Activated naive CD8-positive, alpha-beta T cell treated with anti-CD3 and anti-CD28 coated beads, Interleukin-2, amount 10 ng/mL, durations not matched to agents 7 days and 5 days (primary cell): ENCODE data around the gene ENOPH1. TPM values are rescaled to one million over a fixed set of nuclear protein-coding genes. Genes with fewer than 3 reads are reported as not detected.
"Not testable (repeated sequence)": the region's sequence is repeated elsewhere in the genome, so short reads cannot be mapped to it uniquely, and the experiment has no call there.

Source experiments
- ATAC-seq: fragments of 150-1000 bp; cut with Tn5 transposase; one replicate; pipeline ENCODE4 v1.10.0; 2021; ENCODE audit warnings: low read depth, moderate library complexity
- POLR2A ChIA-PET: fragments of 350-600 bp; sonication (Branson Sonifier 250); formaldehyde crosslinking; loops from one replicate; lab custom pipeline; 2021; ENCODE audit warnings: antibody characterized with exemption; lab: Charles Lee
- DNase-seq: peaks from one replicate; pipeline ENCODE4 v3.0.0; 2021
- H3K27ac Mint-ChIP-seq: one replicate; pipeline ENCODE4 v1.8.0; 2022; ENCODE audit warnings: mild to moderate bottlenecking, mixed read lengths
- H3K27me3 Mint-ChIP-seq: one replicate; pipeline ENCODE4 v1.8.0; 2022; ENCODE audit warnings: mild to moderate bottlenecking, moderate library complexity, mixed read lengths
- H3K36me3 Mint-ChIP-seq: one replicate; pipeline ENCODE4 v1.8.0; 2021; ENCODE audit warnings: mild to moderate bottlenecking, mixed read lengths
- H3K4me1 Mint-ChIP-seq: one replicate; pipeline ENCODE4 v1.8.0; 2021; ENCODE audit warnings: mixed read lengths
- H3K4me3 Mint-ChIP-seq: one replicate; pipeline ENCODE4 v1.8.0; 2022; ENCODE audit warnings: mild to moderate bottlenecking, moderate library complexity, mixed read lengths
- H3K9me3 Mint-ChIP-seq: one replicate; pipeline ENCODE4 v1.8.0; 2021; ENCODE audit warnings: mixed read lengths
- total RNA-seq, 2 experiments: library from RNA; stranded (reverse); gene quantifications; one replicate each; pipeline ENCODE4 v1.2.3, GENCODE V29; 2021

Gene ENOPH1
- total RNA-seq, result 10 to 100 TPM; 36.3 to 37.6 TPM

DNA sequence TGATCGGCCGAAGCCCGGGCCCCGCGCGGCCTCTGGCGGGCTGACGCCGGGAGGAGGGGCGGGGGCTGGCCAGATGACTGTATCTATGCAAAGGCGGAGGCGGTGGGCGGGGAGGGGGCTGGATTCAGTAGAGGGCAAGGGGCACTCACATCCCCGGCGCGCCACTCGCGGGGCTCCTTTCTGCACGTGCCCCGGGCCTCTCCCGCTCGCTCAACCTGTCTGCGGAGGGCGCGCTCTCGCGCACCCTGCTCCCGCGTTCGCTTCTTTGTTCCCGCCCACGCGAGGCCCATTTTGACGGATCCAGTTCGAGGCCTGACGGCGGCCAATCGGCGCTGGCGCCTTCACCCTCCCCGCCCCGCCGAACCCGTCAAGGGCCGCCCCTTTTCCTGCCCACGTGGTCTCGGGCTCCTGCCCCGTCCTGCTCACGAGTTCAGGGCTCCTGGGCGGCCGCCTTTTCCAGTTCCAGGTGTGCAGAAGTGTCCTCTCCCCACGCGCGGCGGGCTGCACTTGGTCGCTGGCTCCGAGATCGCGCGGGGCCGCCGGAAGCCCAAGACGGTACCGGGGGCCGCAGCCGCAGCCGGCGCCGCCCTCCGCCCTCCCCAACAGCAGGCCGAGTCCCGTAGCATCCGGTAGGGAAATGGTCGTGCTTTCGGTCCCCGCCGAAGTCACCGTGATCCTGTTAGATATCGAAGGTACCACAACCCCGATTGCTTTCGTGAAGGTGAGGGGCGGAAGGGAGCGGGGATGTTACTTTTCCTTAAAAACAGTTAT, at the start of gene ENOPH1, which contains the start of gene HNRNPDL:
TSS of gene ENOPH1 (plus strand) at position 398 of the 771 bp plus-strand sequence. CDS start at position 638, 240 bp downstream.
TSS of gene HNRNPDL (minus strand) at position 270 of the 771 bp plus-strand sequence. CDS start 772 bp downstream, outside the sequence.
- H3K9me3 Mint-ChIP-seq, result no peaks in the 10 kb centered on the region
- H3K36me3 Mint-ChIP-seq, result peaks cover 55% of the 10 kb centered on the region
- DNase-seq (peak; percentile 95), ATAC-seq (peak; percentile 75)
- H3K4me1 Mint-ChIP-seq, result peaks cover 55% of the 10 kb centered on the region
- peak within 1 kb of the TSS; percentile 95 for H3K27ac Mint-ChIP-seq
- peak within 1 kb of the TSS; percentile 98 for H3K4me3 Mint-ChIP-seq
- H3K27me3 Mint-ChIP-seq, result no peaks in the 10 kb centered on the region
- POLR2A ChIA-PET, result interaction anchor here (0.8 to 5.5 kb wide), 12 partner anchors 10 to 958 kb away, joined by 3 to 95 read pairs (median 6); partner anchors contain the start of genes HNRNPD, LIN54, RASGEF1B and THAP9

DNA sequence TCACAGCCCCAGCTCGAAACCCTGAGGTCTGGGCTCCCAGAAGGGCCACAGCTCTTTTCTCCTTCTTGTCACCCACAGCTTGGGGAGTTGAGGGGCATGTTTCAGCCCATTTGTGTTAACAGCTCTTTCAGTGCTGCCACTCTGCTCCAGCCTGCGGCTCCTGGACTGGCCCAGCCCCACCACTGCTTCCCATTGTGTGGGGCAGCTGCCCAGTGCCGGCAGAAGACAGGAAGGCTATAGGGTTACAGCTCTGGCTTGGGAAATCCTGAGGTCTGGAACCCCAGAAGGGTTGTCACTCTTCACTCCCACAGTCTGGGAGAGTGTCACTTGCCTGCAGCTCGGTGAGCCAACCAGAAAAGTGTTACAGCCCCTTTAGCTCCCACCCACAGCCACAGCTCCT, 49.6 kb upstream of the ENOPH1 start:
- POLR2A ChIA-PET, result interaction anchor here (1.6 kb wide), 1 partner anchor 9 kb away, joined by 5 read pairs; no protein-coding TSS in a partner anchor
- DNase-seq, result no peak
- Mint-ChIP-seq H3K36me3 (peaks cover 23% of the 10 kb centered on the region), H3K4me1 (peaks cover 20% of the 10 kb centered on the region), H3K27ac (no peak overlapping the region), H3K4me3 (no peak overlapping the region), H3K9me3 (peaks cover 6% of the 10 kb centered on the region), H3K27me3 (no peaks in the 10 kb centered on the region)
- no peak for ATAC-seq

DNA sequence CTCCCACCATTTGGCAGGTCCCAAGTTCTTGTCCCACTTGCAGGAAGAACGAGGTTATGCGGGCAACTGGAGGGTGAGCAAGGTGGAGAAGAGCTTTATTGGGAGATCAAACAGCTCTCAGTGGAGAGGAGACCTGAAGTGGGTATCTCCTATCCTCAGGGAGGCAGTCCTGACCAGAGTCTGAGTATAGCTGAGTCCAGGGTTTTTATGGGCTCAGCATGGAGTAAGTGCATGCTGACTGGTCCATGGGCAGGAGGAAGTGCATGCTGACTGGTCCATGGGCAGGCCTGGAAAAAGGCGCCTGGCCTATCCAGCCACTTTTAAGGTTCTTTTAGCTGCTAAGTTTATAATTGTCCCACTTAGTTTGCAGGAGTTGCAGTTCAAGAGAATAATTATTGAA, 49.2 kb upstream of the ENOPH1 start:
- DNase-seq (no peak), ATAC-seq (no peak)
- Mint-ChIP-seq H3K27me3 (no peaks in the 10 kb centered on the region), H3K9me3 (peaks cover 7% of the 10 kb centered on the region), H3K36me3 (peaks cover 24% of the 10 kb centered on the region), H3K27ac (no peak overlapping the region), H3K4me3 (no peak overlapping the region), H3K4me1 (peaks cover 16% of the 10 kb centered on the region)
- POLR2A ChIA-PET, result interaction anchor here (0.8 to 1.6 kb wide), 2 partner anchors 9 to 48 kb away, joined by 5 to 7 read pairs; no protein-coding TSS in a partner anchor

DNA sequence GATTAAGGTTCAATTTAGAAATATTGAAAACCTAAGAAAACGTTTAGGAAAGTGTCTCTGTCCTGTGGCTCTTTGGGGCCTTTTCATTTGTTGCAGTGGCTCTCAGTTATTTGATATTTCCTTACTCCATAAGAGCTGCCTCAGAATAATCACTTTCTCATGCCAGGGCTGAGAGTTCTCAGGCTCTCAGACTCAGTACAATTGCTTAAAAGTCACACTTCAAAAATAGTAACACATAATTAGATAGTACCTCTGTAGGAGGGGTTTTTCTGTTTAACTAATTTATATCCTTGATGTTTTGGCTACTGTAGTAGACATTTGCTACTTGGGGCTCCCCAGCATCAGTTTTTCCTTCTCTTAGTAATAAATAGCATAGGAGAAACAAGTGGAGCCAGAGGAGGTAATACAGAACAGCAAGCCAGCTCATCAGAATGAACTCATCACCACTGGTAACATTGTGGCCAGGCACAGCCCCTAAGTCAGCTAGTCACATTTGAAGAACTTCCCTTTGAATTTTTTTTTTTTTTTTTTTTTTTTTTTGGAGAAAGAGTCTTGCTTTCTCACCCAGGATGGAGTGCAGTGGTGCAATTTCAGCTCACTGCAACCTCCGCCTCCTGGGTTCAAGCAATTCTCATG, 48.6 kb upstream of the ENOPH1 start:
- H3K4me1 Mint-ChIP-seq, result peaks cover 13% of the 10 kb centered on the region
- peaks cover 7% of the 10 kb centered on the region for H3K9me3 Mint-ChIP-seq
- peaks cover 21% of the 10 kb centered on the region for H3K36me3 Mint-ChIP-seq
- POLR2A ChIA-PET, result interaction anchor here (0.8 to 1.6 kb wide), 2 partner anchors 10 to 48 kb away, joined by 5 to 7 read pairs; no protein-coding TSS in a partner anchor
- DNase-seq (no peak), ATAC-seq (peak; percentile 42)
- no peak overlapping the region for H3K27ac Mint-ChIP-seq
- H3K4me3 Mint-ChIP-seq, result no peak overlapping the region
- H3K27me3 Mint-ChIP-seq, result peaks cover 5% of the 10 kb centered on the region

DNA sequence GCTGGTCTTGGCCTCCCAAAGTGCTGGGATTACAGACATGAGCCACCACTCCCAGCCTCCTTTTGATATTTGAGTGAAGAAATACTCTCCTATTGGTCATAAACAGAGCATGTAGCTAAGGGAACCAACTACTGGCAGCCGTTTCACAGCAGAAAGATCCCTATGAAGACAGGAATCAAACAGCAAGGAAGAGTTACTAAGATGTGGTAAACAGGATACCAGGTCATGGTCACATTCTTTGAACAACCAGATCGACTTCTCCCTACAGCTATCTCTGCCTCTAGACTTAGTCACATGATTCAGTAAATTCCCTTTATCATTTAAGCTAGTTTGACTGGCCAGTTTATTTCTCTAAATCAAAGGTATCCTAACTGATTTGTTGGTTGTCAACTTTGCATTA, 47.6 kb upstream of the ENOPH1 start:
- POLR2A ChIA-PET, result interaction anchor here (0.9 to 2.0 kb wide), 2 partner anchors 9 to 46 kb away, joined by 4 to 10 read pairs; partner anchors contain the start of gene HNRNPD
- ATAC-seq (peak; percentile 56), DNase-seq (no peak)
- peak overlapping the region; percentile 43 for H3K27ac Mint-ChIP-seq
- H3K4me1 Mint-ChIP-seq, result peaks cover 11% of the 10 kb centered on the region
- H3K9me3 Mint-ChIP-seq, result peaks cover 7% of the 10 kb centered on the region
- H3K4me3 Mint-ChIP-seq, result no peak overlapping the region
- peaks cover 15% of the 10 kb centered on the region for H3K36me3 Mint-ChIP-seq
- peaks cover 5% of the 10 kb centered on the region for H3K27me3 Mint-ChIP-seq

DNA sequence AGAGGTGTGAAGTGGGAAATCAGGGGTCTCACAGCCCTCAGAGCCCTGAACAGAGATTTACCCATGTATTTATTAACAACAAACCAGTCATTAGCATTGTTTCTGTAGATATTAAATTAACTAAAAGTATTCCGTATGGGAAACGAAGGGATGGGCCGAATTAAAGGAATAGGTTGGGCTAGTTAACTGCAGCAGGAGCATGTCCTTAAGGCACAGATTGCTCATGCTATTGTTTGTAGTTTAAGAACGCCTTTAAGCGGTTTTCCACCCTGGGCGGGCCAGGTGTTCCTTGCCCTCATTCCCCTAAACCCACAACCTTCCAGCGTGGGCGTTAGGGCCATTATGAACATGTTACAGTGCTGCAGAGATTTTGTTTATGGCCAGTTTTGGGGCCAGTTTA, 44.1 kb upstream of the ENOPH1 start:
- ATAC-seq, H3K27me3 Mint-ChIP-seq: not testable (repeated sequence)

DNA sequence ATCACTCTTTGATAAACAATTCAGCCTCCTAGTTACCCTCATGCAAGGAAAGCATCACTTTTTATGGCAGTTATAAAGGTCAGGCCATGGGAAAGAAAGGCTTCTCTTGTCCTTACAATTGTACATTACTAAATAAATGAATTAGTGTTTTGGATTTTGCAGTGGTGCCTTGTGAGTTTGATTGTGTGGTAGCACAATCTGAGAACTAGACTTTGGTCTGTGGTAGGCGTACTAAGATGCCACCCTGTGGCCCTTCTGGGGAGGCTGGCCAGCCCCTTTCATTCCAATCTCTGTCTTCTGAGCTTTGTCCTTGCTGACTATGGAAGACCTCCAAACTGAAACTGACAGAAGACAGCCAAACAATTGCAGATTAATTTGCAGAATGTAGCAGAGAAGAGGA, 42.0 kb upstream of the ENOPH1 start:
- H3K36me3 Mint-ChIP-seq, result peaks cover 6% of the 10 kb centered on the region

More for the DNA sequence above, 44.1 kb upstream of the ENOPH1 start:
- not testable (repeated sequence) for H3K36me3 Mint-ChIP-seq, DNase-seq, H3K4me3 Mint-ChIP-seq, H3K9me3 Mint-ChIP-seq, H3K4me1 Mint-ChIP-seq, H3K27ac Mint-ChIP-seq
- POLR2A ChIA-PET, result interaction anchor here (1.2 kb wide), 1 partner anchor 12 kb away, joined by 4 read pairs; the partner anchor contains the start of gene HNRNPD

DNA sequence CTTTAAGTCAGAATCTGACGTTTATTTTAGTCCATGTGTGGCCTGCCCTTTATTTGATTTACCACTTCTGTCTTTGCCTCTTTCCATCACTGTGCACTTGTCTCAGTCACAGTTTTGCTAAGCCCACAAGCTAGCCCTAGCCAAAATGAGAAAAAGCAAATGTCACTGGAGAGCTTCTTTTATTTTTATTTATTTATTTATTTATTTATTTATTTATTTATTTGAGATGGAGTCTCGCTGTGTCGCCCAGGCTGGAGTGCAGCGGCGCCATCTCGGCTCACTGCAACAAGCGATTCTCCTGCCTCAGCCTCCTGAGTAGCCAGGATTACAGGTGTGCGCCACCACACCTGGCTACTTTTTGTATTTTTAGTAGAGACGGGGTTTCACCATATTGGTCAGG, 40.3 kb upstream of the ENOPH1 start:
- not testable (repeated sequence) for DNase-seq, H3K27ac Mint-ChIP-seq, H3K9me3 Mint-ChIP-seq, ATAC-seq, H3K4me3 Mint-ChIP-seq, H3K4me1 Mint-ChIP-seq, H3K36me3 Mint-ChIP-seq
- POLR2A ChIA-PET, result interaction anchor here (0.7 kb wide), 1 partner anchor 16 kb away, joined by 3 read pairs; the partner anchor contains the start of gene HNRNPD
- H3K27me3 Mint-ChIP-seq, result peaks cover 11% of the 10 kb centered on the region

More for the DNA sequence above, 42.0 kb upstream of the ENOPH1 start:
- no peak overlapping the region for H3K27ac Mint-ChIP-seq
- peaks cover 6% of the 10 kb centered on the region for H3K9me3 Mint-ChIP-seq
- DNase-seq (no peak), ATAC-seq (no peak)
- no peak overlapping the region for H3K4me3 Mint-ChIP-seq
- H3K4me1 Mint-ChIP-seq, result peaks cover 2% of the 10 kb centered on the region
- POLR2A ChIA-PET, result no interaction called here
- peaks cover 9% of the 10 kb centered on the region for H3K27me3 Mint-ChIP-seq

DNA sequence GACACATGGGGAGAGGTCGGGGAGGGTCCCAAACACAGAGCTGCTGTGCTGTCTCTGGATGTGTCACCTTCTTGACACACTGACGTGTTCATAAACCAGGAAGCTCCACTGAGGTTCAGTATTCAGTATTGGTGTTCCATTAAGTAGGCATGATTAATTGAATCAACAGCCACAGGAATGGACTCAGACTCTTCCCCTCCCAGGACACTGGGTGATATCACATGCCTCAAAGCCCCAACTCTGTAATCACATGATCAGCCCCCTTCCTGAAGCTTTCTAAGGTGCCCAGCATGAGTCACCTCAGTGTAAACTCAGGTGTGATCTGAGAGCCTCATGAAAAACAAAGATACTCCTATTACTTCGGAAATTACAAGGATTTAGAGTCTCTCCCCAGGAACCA, 35.5 kb upstream of the ENOPH1 start:
- Mint-ChIP-seq H3K4me3 (no peak overlapping the region), H3K36me3 (no peaks in the 10 kb centered on the region), H3K27ac (no peak overlapping the region), H3K9me3 (no peaks in the 10 kb centered on the region), H3K4me1 (peaks cover 7% of the 10 kb centered on the region), H3K27me3 (peaks cover 5% of the 10 kb centered on the region)
- POLR2A ChIA-PET, result interaction anchor here (0.5 kb wide), 1 partner anchor 26 kb away, joined by 3 read pairs; no protein-coding TSS in a partner anchor
- ATAC-seq (no peak), DNase-seq (no peak)

DNA sequence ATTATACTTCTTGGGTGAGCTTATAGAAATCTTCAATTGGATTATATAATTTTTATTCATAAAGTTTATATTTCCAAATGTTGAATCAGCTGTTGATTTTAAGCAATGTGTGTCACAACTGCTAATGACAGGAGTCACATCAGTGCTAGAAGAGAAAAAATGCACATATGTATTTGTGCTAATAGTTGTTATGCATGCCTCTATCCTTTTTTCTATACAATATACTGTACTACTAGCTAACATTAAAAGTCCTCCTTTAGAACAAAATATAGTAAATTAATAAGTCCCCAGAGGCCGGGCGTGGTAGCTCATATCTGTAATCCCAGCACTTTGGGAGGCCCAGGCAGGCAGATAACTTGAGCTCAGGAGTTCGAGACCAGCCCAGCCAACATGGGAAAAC, 32.9 kb upstream of the ENOPH1 start:
- ATAC-seq (no peak), DNase-seq (no peak)
- Mint-ChIP-seq H3K4me3 (no peak overlapping the region), H3K36me3 (no peaks in the 10 kb centered on the region), H3K27me3 (peaks cover 15% of the 10 kb centered on the region), H3K9me3 (no peaks in the 10 kb centered on the region), H3K4me1 (peaks cover 7% of the 10 kb centered on the region), H3K27ac (no peak overlapping the region)
- POLR2A ChIA-PET, result interaction anchor here (1.3 kb wide), 1 partner anchor 32 kb away, joined by 3 read pairs; no protein-coding TSS in a partner anchor

DNA sequence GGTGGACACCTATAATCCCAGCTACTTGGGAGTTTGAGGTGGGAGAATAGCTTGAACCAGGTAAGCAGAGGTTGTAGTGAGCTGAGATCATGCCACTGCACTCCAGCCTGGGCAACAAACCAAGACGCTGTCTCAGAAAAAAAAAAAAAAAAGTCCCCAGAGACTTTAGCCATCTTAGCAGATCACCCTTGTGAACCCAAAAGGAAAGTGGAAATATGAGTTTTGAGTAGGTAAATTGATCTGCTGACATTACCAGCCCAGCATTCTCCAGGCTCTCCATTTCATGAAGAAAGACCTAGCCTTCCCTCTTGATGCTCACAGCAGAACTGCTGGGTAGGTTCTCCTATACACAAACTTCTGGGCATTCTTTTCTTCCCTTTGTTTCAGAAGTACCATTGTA, 32.1 kb upstream of the ENOPH1 start:
- H3K4me3 Mint-ChIP-seq, result no peak overlapping the region
- ATAC-seq (no peak), DNase-seq (no peak)
- H3K36me3 Mint-ChIP-seq, result peaks cover 1% of the 10 kb centered on the region
- peaks cover 7% of the 10 kb centered on the region for H3K4me1 Mint-ChIP-seq
- H3K27ac Mint-ChIP-seq, result no peak overlapping the region
- POLR2A ChIA-PET, result interaction anchor here (1.3 kb wide), 1 partner anchor 31 kb away, joined by 3 read pairs; no protein-coding TSS in a partner anchor
- H3K27me3 Mint-ChIP-seq, result peaks cover 15% of the 10 kb centered on the region
- H3K9me3 Mint-ChIP-seq, result no peaks in the 10 kb centered on the region

DNA sequence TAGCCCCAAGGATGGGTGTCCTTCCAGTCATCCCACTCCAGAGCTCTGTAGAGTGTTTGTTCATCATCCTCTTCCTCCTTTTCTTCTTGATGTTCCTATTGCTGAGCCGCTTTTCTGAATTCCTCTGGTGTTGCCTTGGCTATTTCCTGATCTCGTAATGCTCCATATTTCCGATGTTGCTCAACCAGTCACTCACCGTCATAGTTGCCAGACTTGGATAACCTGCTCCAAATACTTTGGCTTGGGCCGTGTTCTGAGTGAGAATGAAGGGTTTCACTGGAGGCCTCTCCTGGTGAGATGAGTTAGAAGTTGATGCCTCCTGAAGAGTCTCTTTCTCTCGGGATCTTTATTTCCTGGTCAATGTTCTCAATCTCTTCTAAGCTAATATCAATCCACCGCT, 28.8 kb upstream of the ENOPH1 start:
- Mint-ChIP-seq H3K4me3 (no peak overlapping the region), H3K27ac (no peak overlapping the region), H3K27me3 (peaks cover 17% of the 10 kb centered on the region), H3K9me3 (no peaks in the 10 kb centered on the region), H3K36me3 (peaks cover 1% of the 10 kb centered on the region), H3K4me1 (peaks cover 1% of the 10 kb centered on the region)
- no peak for DNase-seq
- POLR2A ChIA-PET, result no interaction called here
- ATAC-seq, result no peak

DNA sequence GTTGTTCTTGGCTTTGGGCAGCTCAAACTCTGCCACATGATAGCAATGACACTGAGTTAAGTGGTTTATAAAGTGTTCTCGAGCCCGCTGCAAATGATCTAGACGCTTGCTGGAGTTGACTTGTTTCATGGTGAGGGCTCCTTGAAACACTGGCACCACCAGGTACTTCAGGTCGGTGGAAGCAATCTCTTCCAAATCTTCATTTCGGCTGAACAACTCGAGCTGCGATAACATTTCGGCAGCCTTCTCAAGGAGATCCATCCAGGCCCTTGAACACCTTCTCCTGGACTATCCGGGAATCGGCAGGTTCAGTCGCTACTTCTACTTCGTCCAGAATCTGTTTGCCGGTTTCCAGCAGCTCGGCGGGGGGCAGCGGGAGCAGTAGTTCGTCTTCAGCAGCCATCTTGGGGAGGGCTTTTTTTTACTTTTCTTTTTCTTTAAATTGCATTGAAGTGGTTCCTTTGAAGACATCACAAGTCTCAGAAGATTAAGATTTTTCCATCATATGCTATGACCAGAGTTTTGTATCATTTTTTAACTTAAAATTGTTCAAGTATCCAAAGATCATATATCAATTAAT, 28.1 kb upstream of the ENOPH1 start:
- POLR2A ChIA-PET, result no interaction called here
- Mint-ChIP-seq H3K4me3 (no peak overlapping the region), H3K9me3 (no peaks in the 10 kb centered on the region), H3K27me3 (peaks cover 17% of the 10 kb centered on the region), H3K36me3 (peaks cover 1% of the 10 kb centered on the region), H3K4me1 (peaks cover 1% of the 10 kb centered on the region), H3K27ac (no peak overlapping the region)
- DNase-seq, result no peak
- ATAC-seq, result no peak
